Measurements from ENCODE around the gene CLDN15.

DNA sequence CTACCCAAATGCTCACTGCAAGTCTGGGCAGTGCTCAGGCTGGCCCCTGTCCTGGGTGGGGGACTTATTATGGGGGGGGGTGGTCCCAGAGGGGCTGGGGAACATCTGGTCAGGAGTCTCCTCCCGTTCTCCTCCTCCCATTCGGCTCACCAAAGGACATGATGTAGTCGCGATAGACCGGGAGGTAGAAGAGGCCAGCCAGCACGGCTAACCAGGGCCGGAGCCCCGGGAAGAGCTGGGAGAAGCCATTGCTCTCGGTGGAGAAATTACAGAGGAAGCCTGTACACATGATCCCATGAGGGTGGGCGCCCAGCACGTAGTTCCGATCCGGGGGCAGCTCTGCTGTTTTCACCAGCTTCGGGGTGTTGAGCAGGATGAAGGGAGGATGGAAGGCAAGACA lies 39.1 kb downstream of the CLDN15 start:
- TF ChIP-seq, protein P1, sequence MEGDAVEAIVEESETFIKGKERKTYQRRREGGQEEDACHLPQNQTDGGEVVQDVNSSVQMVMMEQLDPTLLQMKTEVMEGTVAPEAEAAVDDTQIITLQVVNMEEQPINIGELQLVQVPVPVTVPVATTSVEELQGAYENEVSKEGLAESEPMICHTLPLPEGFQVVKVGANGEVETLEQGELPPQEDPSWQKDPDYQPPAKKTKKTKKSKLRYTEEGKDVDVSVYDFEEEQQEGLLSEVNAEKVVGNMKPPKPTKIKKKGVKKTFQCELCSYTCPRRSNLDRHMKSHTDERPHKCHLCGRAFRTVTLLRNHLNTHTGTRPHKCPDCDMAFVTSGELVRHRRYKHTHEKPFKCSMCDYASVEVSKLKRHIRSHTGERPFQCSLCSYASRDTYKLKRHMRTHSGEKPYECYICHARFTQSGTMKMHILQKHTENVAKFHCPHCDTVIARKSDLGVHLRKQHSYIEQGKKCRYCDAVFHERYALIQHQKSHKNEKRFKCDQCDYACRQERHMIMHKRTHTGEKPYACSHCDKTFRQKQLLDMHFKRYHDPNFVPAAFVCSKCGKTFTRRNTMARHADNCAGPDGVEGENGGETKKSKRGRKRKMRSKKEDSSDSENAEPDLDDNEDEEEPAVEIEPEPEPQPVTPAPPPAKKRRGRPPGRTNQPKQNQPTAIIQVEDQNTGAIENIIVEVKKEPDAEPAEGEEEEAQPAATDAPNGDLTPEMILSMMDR (optimal IDR thresholded peaks at IDR 0.05 in 1 of 3, IDR thresholded peaks at IDR 0.05 in 1 of 3, conservative IDR thresholded peaks at IDR 0.05 in 1 of 3; ENCODE audit: extremely low read depth in 1 of 3, insufficient read depth in 2 of 3, low read length in 3 of 3): no peak
- no peak for TF ChIP-seq EZH2 (IDR thresholded peaks at IDR 0.05; ENCODE audit: low read length)

All from keratinocyte (primary cell).